OCI-LY7 (cell line): ENCODE data around the gene RAPGEF6. TPM values are rescaled to one million over a fixed set of nuclear protein-coding genes. Genes with fewer than 3 reads are reported as not detected.
"Not testable (repeated sequence)": the region's sequence is repeated elsewhere in the genome, so short reads cannot be mapped to it uniquely, and the experiment has no call there.

ENCODE experiments used
- BruUV-seq: library from RNA; stranded (reverse); fragments of 400-500 nt; replicated peaks from 2 replicates; lab custom pipeline; 2021; lab: Mats Ljungman, UMichigan
- CTCF ChIA-PET: fragments of 300-600 bp; sonication (Branson Sonifier 250); formaldehyde crosslinking; loops from one replicate; lab custom pipeline; 2022; ENCODE audit warnings: antibody characterized with exemption; ENCODE audit not compliant: unreplicated experiment; lab: Charles Lee
- POLR2A ChIA-PET: fragments of 300-600 bp; sonication (Branson Sonifier 250); formaldehyde crosslinking; loops from one replicate; lab custom pipeline; 2022; ENCODE audit warnings: antibody characterized with exemption; lab: Charles Lee
- DNase-seq: peaks from one replicate; pipeline ENCODE4 v3.0.0-alpha.2; 2015; ENCODE audit warnings: low spot score
- H2AFZ ChIP-seq: fragments of 200-600 bp; sonication (generic), shearing (Covaris generic); 2 replicates; pipeline ENCODE4 v1.6.1; 2014; ENCODE audit warnings: mild to moderate bottlenecking, antibody characterized with exemption, low read length, moderate library complexity
- H3K27ac ChIP-seq: fragments of 200-600 bp; sonication (generic); 2 replicates; pipeline ENCODE4 v1.5.1; 2014; ENCODE audit warnings: mixed run types, low read depth, mild to moderate bottlenecking, moderate library complexity, low read length, inconsistent platforms; ENCODE audit not compliant: poor library complexity, severe bottlenecking
- H3K36me3 ChIP-seq: fragments of 200-600 bp; sonication (generic); 2 replicates; pipeline ENCODE4 v1.6.1; 2014; ENCODE audit warnings: mild to moderate bottlenecking, antibody characterized with exemption, low read length, moderate library complexity, mixed read lengths; ENCODE audit not compliant: insufficient read depth
- H3K4me1 ChIP-seq: fragments of 200-600 bp; sonication (generic); 2 replicates; pipeline ENCODE4 v1.5.1; 2014; ENCODE audit warnings: mild to moderate bottlenecking, low read length; ENCODE audit not compliant: insufficient read depth, poor library complexity, severe bottlenecking
- H3K4me2 ChIP-seq: fragments of 200-600 bp; sonication (generic); 2 replicates; pipeline ENCODE4 v1.6.1; 2014; ENCODE audit warnings: mild to moderate bottlenecking, low read length
- H3K4me3 ChIP-seq: fragments of 200-600 bp; sonication (generic); 2 replicates; pipeline ENCODE4 v1.5.1; 2014; ENCODE audit warnings: mild to moderate bottlenecking, low read depth, low read length; ENCODE audit not compliant: poor library complexity, severe bottlenecking
- H3K79me2 ChIP-seq: fragments of 200-600 bp; sonication (generic); 2 replicates; pipeline ENCODE4 v1.6.1; 2016; ENCODE audit warnings: low read depth, mild to moderate bottlenecking, low read length, moderate library complexity, mixed read lengths; ENCODE audit not compliant: insufficient read depth
- H3K9me2 ChIP-seq: fragments of 200-600 bp; sonication (generic); 2 replicates; pipeline ENCODE4 v1.6.1; 2016; ENCODE audit warnings: mild to moderate bottlenecking, low read length, mixed read lengths; ENCODE audit not compliant: insufficient read depth
- H3K9me3 ChIP-seq: fragments of 200-600 bp; sonication (generic); 2 replicates; pipeline ENCODE4 v1.6.1; 2014; ENCODE audit warnings: mild to moderate bottlenecking, mixed run types, low read length, mixed read lengths
- H4K20me1 ChIP-seq: fragments of 200-600 bp; sonication (generic); 2 replicates; pipeline ENCODE4 v1.6.1; 2014; ENCODE audit warnings: mild to moderate bottlenecking, antibody characterized with exemption, low read length, moderate library complexity, mixed read lengths; ENCODE audit not compliant: insufficient read depth
- EZH2phosphoT487 ChIP-seq: fragments of 200-600 bp; sonication (generic); IDR thresholded peaks from 2 replicates; pipeline ENCODE4 v1.6.1; 2018; ENCODE audit warnings: low read depth, borderline replicate concordance, mild to moderate bottlenecking, mixed run types, antibody characterized with exemption, low read length, moderate library complexity, mixed read lengths
- intact Hi-C: fragments of 100-400 bp; cut with micrococcal nuclease; formaldehyde crosslinking; loops from one replicate; pipeline ENCODE4 v1.10.0; 2022; ENCODE audit not compliant: unreplicated experiment
- total RNA-seq, 2 experiments: library from RNA; depleted of rRNA in 1 of 2; stranded (reverse); fragments of >200 nt in 1 of 2; shearing (Covaris generic) in 1 of 2; gene quantifications; 2 replicates each; pipeline ENCODE4 v1.2.3, GENCODE V29; 2014 to 2022
- TF ChIP-seq, protein P1 (sequence below): fragments of 200-600 bp; sonication (generic); conservative IDR thresholded peaks from 2 replicates; pipeline ENCODE4 v1.5.1; 2014; ENCODE audit warnings: mild to moderate bottlenecking, antibody characterized with exemption, low read length, moderate library complexity, mixed read lengths

RAPGEF6 gene
- total RNA-seq, 2 experiments from 2014 or later: 39.6 to 50.8 TPM

DNA sequence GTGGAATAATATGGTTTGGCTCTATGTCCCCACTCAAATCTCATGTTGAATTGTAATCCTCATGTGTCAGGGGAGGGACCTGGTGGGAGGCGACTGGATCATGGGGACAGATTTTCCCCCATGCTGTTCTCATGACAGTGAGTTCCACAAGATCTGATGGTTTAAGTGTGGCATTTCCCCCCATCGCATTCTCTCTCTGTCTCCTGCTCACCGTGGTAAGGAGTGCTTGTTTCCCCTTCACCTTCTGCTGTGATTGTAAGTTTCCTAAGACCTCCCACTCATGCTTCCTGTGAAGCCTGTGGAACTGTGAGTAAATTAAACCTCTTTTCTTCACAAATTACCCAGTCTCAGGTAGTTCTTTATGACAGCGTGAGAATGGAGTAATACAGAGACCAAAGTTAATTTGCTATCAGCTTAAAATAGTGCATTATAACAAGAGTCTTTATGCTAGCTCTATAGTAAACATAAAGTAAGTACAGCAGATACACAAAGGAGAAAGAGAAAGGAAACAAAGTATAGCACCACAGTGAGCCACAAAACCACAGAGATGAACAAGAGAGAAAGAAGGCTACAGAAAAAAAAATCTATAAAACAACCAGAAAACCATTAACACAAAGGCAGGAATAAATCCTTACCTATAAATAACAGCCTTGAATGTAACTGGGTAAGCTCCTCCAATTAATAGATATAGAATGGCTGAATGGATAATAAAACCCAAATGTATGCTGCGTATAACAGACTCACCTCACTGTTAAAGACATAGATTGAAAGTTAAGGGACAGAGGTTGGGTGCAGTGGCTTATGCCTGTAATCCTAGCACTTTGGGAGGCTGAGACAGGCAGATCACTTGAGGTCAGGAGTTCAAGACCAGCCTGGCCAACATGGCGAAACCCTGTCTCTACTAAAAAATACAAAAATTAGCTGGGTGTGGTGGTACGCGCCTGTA lies 39.7 kb downstream of the RAPGEF6 start:
- no TSS peak for BruUV-seq
- no peak for TF ChIP-seq EZH2phosphoT487
- TF ChIP-seq, protein P1, sequence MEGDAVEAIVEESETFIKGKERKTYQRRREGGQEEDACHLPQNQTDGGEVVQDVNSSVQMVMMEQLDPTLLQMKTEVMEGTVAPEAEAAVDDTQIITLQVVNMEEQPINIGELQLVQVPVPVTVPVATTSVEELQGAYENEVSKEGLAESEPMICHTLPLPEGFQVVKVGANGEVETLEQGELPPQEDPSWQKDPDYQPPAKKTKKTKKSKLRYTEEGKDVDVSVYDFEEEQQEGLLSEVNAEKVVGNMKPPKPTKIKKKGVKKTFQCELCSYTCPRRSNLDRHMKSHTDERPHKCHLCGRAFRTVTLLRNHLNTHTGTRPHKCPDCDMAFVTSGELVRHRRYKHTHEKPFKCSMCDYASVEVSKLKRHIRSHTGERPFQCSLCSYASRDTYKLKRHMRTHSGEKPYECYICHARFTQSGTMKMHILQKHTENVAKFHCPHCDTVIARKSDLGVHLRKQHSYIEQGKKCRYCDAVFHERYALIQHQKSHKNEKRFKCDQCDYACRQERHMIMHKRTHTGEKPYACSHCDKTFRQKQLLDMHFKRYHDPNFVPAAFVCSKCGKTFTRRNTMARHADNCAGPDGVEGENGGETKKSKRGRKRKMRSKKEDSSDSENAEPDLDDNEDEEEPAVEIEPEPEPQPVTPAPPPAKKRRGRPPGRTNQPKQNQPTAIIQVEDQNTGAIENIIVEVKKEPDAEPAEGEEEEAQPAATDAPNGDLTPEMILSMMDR: no peak
- Histone ChIP-seq H3K9me2 (no peaks in the 10 kb centered on the region), H4K20me1 (0 out of 2 replicates have a peak, but pooled peaks cover 8% of the 10 kb centered on the region), H3K4me2 (no peak overlapping the region), H3K36me3 (peaks cover 88% of the 10 kb centered on the region), H3K4me1 (no peaks in the 10 kb centered on the region), H3K9me3 (peaks cover 11% of the 10 kb centered on the region), H3K79me2 (peaks cover 85% of the 10 kb centered on the region), H3K4me3 (no peak overlapping the region), H3K27ac (no peak overlapping the region), H2AFZ (no peak overlapping the region)
- CTCF ChIA-PET: no interaction called here
- POLR2A ChIA-PET: interaction anchor here (1.5 kb wide), 1 partner anchor 37 kb away, joined by 9 read pairs; no protein-coding TSS in a partner anchor
- no peak for DNase-seq
- intact Hi-C loops: no loop called here

DNA sequence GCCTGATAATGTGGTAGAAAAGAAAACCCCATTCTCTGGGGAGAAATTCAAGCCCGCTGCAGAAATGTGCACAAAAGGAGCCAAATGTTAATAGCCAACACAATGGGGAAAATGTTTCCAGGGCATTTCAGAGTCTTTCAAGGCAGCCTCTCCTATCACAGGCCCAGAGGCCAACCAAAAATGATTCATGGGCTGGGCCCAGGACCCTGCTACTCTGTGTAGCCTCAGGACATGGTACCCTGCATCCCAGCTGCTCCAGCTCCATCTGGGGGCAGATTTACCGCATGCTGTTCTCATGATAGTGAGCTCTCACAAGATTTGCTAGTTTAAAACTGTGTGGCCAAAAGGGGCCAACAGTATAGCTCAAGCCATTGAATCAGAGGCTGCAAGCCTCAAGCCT lies 41.1 kb downstream of the RAPGEF6 start:
- Histone ChIP-seq H3K9me2 (no peaks in the 10 kb centered on the region), H3K4me3 (no peak overlapping the region), H3K4me2 (no peak overlapping the region), H3K36me3 (peaks cover 80% of the 10 kb centered on the region), H3K9me3 (peaks cover 11% of the 10 kb centered on the region), H2AFZ (no peak overlapping the region), H3K79me2 (peaks cover 83% of the 10 kb centered on the region), H3K27ac (no peak overlapping the region), H4K20me1 (0 out of 2 replicates have a peak, but pooled peaks cover 8% of the 10 kb centered on the region), H3K4me1 (peaks cover 3% of the 10 kb centered on the region)
- ChIA-PET CTCF (no interaction called here), POLR2A (no interaction called here)
- BruUV-seq: no TSS peak
- TF ChIP-seq, protein P1: no peak
- no peak for TF ChIP-seq EZH2phosphoT487
- no peak for DNase-seq
- intact Hi-C loops: no loop called here

DNA sequence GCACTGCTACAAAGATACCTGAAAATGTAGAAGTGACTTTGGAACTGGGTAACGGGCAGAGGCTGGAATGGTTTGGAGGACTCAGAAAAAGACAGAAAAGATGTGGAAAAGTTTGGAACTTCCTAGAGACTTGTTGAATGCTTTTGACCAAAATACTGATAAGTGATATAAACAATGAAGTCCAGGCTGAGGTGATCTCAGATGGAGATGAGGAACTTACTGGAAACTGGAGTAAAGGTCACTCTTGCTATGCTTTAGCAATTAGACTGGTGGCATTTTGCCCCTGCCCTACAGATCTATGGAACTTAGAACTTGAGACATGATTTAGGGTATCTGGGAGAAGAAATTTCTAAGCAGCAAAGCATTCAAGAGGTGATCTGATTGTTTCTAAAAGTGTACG lies 41.6 kb downstream of the RAPGEF6 start:
- peaks cover 11% of the 10 kb centered on the region for H3K9me3 ChIP-seq
- intact Hi-C loops, H4K20me1 ChIP-seq, H3K4me2 ChIP-seq, H3K9me2 ChIP-seq, BruUV-seq, H2AFZ ChIP-seq, H3K27ac ChIP-seq, POLR2A ChIA-PET, CTCF ChIA-PET, H3K4me1 ChIP-seq, DNase-seq, H3K4me3 ChIP-seq: not testable (repeated sequence)
- H3K36me3 ChIP-seq: peaks cover 80% of the 10 kb centered on the region
- peaks cover 84% of the 10 kb centered on the region for H3K79me2 ChIP-seq
